Glutamatergic neuron (in vitro differentiated cells): Measurements from ENCODE around the gene STARD10. TPM values are rescaled to one million over a fixed set of nuclear protein-coding genes. Genes with fewer than 3 reads are reported as not detected.

Source experiments
- DNase-seq: peaks from one replicate; pipeline ENCODE4 v3.0.0; 2022
- H3K27ac Mint-ChIP-seq: one replicate; pipeline ENCODE4 v1.8.0; 2020; ENCODE audit warnings: mild to moderate bottlenecking, mixed read lengths, inconsistent platforms; ENCODE audit not compliant: unreplicated experiment
- H3K27me3 Mint-ChIP-seq: one replicate; pipeline ENCODE4 v1.8.0; 2020; ENCODE audit warnings: mild to moderate bottlenecking, moderate library complexity, mixed read lengths, inconsistent platforms; ENCODE audit not compliant: unreplicated experiment
- H3K36me3 Mint-ChIP-seq: one replicate; pipeline ENCODE4 v1.8.0; 2020; ENCODE audit warnings: mild to moderate bottlenecking, mixed read lengths, inconsistent platforms; ENCODE audit not compliant: unreplicated experiment
- H3K4me1 Mint-ChIP-seq: one replicate; pipeline ENCODE4 v1.8.0; 2020; ENCODE audit warnings: mild to moderate bottlenecking, low read depth, mixed read lengths, inconsistent platforms; ENCODE audit not compliant: unreplicated experiment
- H3K4me3 Mint-ChIP-seq: one replicate; pipeline ENCODE4 v1.8.0; 2020; ENCODE audit warnings: mild to moderate bottlenecking, mixed read lengths, inconsistent platforms; ENCODE audit not compliant: unreplicated experiment
- H3K9me3 Mint-ChIP-seq: one replicate; pipeline ENCODE4 v1.8.0; 2020; ENCODE audit warnings: mild to moderate bottlenecking, moderate library complexity, mixed read lengths, inconsistent platforms; ENCODE audit not compliant: unreplicated experiment
- CTCF ChIP-seq: fragments of 200-600 bp; sonication (generic); IDR thresholded peaks from one replicate; pipeline ENCODE4 v1.5.0; 2021; ENCODE audit not compliant: partially characterized antibody, unreplicated experiment
- total RNA-seq: library from RNA; stranded (reverse); fragmentation: NEBNext Ultra II Directional; extraction: Animal tissue kit (Norgen Biotek cat#: 25700); gene quantifications from one replicate; pipeline ENCODE4 v1.2.1, GENCODE V29; 2021; ENCODE audit not compliant: unreplicated experiment

The STARD10 gene
- total RNA-seq, 1 donor from 2014 or later = 13.5 TPM

- Mint-ChIP-seq H3K4me3 (no peak overlapping the region), H3K27ac (no peak overlapping the region), H3K27me3 (peaks cover 9% of the 10 kb centered on the region), H3K36me3 (no peaks in the 10 kb centered on the region), H3K9me3 (peaks cover 2% of the 10 kb centered on the region), H3K4me1 (peaks cover 17% of the 10 kb centered on the region)
- DNase-seq = no peak
- no peak for TF ChIP-seq CTCF
These were observed 56.5 kb downstream of the STARD10 start for GRCh38 chr11:72737336-72737735.

GRCh38 chr11:72736452-72737069, 57.3 kb downstream of the STARD10 start:
- H3K36me3 Mint-ChIP-seq = no peaks in the 10 kb centered on the region
- no peak for DNase-seq
- no peak for TF ChIP-seq CTCF
- H3K9me3 Mint-ChIP-seq = peaks cover 2% of the 10 kb centered on the region
- no peak overlapping the region for H3K27ac Mint-ChIP-seq
- peaks cover 9% of the 10 kb centered on the region for H3K27me3 Mint-ChIP-seq
- no peak overlapping the region for H3K4me3 Mint-ChIP-seq
- peaks cover 15% of the 10 kb centered on the region for H3K4me1 Mint-ChIP-seq

GRCh38 chr11:72735495-72736027, 58.3 kb downstream of the STARD10 start:
- TF ChIP-seq CTCF = no peak
- Mint-ChIP-seq H3K27ac (no peak overlapping the region), H3K4me1 (peaks cover 7% of the 10 kb centered on the region), H3K36me3 (peaks cover 5% of the 10 kb centered on the region), H3K4me3 (no peak overlapping the region), H3K9me3 (peaks cover 2% of the 10 kb centered on the region), H3K27me3 (peaks cover 5% of the 10 kb centered on the region)
- no peak for DNase-seq

GRCh38 chr11:72732329-72732728, 61.5 kb downstream of the STARD10 start:
- no peak overlapping the region for H3K4me3 Mint-ChIP-seq

More at GRCh38 chr11:72732329-72732728, 61.5 kb downstream of the STARD10 start:
- TF ChIP-seq CTCF = no peak
- Mint-ChIP-seq H3K27ac (no peak overlapping the region), H3K9me3 (no peaks in the 10 kb centered on the region), H3K36me3 (peaks cover 5% of the 10 kb centered on the region), H3K4me1 (peaks cover 2% of the 10 kb centered on the region), H3K27me3 (peaks cover 5% of the 10 kb centered on the region)
- no peak for DNase-seq
